ENCODE measurements around the gene SATB2.

Gene SATB2

DNA sequence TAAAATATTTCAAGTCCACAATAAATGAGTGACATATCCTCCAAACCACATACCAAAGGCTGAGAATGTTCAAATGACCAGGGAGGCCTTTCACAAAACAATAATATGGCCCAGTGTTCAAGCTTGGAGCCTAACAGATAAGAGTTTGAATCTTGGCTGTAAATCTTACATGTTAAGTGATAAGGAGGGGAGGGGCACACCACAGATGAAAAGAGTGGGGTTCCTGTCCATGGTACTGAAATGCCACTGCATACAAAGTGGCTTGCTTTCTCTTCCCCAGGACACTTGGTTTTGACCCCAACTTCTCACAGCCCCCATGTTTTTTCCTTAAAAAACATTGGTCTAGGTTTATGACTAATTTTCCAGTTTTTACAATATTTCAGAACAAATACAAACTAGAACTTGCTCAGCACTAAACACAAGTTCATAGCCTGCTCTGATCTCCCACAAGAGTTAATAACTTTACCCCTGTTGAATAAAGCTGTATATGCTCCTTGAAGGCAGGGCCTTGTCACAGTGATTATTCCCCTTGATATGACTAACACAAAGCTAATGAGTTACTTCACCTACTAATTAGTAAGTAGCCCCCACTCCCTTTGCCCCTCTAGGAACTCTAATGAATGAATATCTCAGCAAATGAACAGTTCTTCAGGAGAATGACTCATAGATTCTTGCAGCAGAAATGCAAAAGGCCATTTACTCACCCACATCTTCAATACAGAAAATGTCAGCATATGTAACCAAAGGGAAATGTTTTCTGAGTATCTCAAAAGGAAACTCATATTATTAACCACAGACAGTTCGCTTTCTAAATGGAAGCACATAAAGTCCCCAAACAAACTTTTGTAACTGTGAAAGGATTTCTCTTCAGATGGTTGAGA, 142.2 kb downstream of the SATB2 start:
- no peak for DNase-seq

DNA sequence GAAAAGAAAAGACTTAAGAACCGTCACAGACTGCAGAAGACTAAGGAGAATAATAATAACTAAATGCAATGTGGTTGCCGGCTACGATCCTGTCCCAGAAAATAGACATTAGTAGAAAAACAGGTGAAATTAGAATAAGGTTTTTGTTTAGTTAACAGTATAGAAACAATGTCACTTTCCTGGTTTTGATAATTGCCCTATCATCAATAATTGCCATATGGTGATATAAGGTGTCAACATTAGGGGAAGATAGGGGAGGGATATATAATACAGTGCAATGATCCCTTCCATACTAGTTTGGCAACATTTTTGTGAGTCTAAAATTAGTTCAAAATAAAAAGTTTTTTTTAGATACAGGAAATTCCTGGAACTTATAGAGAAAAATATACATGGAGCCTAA, 144.8 kb downstream of the SATB2 start:
- DNase-seq: no peak

DNA sequence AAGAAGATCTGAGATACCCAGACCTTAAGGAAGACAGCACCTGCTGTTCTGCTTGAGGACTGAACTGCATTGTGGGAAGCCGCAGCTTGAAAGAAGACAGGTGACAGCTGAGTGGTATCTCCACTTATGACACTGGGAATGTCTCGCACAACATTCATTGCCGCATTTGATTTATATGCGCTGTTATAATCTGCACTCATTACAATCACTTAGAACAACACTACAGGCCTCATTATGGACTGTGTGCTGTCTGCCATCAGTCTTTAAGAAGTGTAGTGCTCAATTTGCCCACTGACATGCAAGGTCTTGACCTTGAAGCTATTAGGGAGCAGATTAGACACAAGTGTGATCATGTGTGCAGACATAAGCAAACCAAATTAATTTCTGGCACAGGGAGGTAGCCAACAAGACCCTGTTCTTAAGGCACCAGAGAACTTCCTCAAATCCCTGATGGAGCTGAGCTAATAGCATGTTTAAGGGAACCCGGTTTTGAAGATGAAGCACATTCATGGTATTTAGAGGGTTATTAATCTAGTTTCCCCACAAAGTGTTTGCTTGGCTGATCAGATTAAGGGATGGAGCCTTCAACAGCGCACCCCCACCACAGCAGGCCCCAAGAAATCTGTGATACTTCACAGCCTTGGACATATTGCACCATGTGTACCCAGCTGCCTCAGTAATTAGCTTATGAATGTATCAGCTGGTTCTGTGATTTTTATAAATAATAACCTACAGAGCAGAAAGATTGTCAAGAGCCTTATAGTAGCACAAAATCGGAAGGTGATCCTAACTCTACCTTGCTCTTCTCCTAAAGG, 146.8 kb downstream of the SATB2 start:
- DNase-seq: peak; percentile 95

DNA sequence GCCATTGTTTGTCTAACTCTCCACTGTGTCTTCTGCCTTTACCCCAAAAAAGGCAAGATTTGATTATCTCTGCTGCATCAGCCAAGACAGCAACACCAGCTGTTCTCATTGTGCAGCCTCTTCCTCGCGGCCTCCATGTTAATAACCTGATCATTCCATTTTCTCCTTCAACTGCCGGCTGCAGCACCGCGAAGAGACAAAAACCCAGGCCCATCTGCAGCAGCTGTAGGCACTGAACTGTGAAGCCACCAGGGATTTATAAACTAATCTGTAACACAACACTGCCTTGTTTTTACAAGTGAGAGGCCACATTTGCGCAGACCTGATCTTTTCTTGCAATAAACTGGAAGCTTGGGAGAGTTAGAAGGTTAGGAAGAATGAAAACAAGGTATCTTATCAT, 147.8 kb downstream of the SATB2 start:
- peak; percentile 93 for DNase-seq

DNA sequence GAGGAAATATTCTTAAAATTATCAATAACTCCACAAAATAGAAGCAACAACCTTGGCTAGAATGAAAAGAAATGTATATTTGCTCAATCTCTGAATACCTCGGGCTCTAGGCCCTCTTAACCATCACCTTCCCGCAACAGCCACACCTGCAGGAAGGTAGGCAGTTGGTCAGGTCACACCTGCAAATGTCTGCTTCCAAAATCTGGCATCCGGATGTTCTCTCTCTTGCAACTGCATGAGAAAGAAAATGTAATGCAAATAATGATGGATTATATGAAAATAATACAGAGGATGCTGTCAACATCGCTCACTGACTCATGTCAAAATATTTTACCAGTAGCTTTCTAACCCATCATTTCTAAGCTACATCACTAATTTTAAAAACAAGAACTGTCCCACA, 148.3 kb downstream of the SATB2 start:
- DNase-seq: peak; percentile 68

DNA sequence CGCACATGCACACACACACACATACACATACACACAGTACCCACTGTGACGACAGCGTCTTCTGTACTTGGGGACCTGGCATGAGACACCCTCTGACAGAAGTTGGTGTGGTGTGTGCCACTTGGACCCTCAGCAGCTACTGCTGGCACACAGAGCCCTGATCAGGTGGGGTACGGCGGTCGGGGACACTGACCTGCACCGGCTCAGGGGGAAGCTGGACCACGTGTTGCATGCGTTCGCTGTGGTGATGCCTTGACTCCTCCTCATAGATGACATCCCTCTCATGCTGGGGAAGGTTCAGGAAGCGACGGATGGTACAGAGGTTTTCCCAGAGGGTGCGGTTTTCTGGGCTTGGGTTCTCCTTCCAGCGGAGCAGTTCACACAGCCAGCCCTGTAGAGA, 149.2 kb downstream of the SATB2 start:
- no peak for DNase-seq

DNA sequence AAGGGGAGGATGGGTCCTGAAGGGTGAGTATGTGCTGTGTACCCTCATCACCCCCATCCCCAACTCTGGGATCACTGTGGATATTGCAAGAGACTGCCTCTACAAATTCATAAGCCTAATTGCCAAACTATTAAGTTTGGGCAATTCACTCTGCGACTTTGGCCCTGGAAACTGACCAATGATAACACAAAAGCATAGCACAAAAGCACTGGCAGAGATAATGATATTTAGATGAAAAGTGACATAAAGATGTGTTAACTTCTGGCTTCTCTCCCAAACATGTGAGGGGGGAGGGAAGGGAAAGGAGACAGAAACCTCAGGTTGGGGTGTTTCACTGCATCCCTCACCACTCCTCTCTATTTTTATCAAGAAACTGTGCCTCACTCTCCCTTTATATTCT, 150.3 kb downstream of the SATB2 start:
- DNase-seq: no peak

DNA sequence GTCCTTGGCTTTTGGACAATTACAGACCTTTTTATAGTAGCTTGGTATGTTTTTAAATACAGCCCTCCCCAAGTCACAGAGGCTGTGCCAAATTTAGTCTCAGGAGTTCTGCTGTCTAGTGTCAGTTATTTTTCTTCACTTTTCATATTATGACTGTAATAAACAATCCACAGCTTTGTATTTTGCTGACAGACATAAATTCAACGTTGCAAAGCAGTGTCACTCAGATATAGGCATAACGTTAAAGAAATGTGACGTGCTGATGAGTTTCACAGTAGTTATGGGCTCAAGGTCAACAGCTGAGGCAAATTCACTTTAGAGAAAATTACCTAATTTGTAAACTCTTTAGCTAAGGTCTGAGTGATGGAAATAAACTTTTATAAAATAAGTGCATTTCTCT, 151.6 kb downstream of the SATB2 start:
- no peak for DNase-seq

DNA sequence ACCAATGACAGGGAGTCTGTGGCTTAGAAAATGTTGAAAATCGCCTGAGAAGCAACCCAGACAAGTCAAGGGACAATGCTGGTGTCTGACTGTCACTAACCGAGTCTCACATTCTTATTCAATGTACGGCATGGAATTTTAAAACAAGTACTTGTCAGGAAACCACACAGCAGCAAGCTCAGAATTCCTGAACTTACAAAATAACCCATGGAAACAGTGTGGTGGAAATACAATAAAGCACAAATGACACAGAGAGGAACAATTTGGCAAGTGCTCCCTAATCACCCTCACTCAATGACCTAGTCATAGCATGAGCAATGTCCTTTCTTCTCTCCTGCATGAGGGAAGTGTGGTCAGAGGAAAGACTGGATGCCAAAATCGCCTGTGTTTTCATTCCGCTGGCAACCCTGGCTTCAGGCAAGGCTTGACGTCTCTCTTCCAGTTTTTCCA, 154.0 kb downstream of the SATB2 start:
- no peak for DNase-seq

DNA sequence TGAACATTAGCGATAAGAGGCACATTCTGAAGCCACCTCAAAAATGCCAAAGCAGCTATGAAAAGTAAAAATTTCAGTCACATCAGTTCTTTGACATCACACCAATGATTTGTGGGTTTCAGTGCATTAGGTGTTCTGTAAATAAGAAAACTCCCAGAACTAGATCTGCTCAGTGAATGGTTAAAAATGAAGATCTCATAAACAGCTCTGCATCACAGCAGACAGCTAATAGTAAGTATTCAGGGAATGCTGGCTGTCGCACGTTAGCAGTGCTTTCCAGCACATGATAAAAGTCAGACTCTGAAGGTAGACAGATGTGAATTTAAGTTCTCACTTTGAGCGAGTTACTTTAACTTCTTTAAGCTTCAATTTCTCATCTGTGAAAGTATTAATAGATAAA, 154.9 kb downstream of the SATB2 start:
- no peak for DNase-seq

DNA sequence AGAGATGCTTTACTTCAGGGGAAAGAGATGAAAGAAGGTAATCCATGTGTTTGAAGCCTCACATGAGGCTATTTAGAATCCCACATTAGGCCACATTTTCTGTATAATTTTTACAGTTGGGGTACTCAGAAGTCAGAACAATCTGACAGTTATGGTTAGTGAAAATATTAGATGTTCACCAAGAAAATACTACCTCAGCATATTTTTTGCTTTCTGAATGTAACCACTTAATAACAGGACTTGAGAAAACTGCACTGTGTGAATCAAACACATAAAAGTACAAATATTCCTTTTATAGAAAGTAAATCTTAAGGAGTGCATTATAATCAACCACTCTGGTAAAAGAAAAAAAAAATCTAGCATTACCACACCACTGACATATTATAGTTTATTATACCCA, 169.3 kb downstream of the SATB2 start:
- DNase-seq: no peak

DNA sequence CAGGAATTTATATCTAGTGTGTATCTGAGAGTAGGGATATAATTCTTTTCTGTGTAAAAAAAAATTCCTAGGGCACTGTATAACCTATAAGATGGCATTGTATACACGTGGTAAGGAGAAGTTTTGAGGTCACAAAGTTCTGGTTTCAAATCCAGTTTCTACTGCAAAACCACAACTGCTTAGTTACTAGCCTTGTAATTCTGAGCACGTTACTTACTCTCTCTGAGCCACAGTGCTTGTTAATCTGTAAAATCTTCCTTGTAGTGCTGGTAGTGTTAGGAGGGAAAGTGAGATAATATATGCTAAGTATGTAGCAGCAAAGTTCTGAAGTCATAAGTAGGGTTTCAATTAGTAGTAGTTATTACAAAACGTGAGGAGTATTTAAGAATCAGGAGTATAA, 175.4 kb downstream of the SATB2 start:
- no peak for DNase-seq

DNA sequence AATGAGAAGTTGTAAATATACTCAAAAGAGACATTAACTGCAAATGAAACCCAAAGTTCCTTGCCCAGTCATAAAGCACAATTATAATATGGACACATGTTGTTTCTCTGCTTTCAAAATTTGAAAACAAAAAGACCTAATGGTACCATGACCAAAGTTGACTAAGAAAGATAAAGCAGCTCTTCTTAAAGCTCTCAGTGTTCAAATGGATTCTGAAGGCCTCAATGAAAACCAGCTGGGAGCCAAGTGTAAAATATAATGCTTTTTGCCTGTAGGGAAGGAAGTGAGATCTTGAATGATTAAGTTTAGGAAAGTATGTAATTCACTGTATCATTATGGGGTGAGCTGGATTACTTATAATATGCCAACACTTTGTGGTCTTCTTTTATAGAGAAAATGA, 178.6 kb downstream of the SATB2 start:
- DNase-seq: no peak

DNA sequence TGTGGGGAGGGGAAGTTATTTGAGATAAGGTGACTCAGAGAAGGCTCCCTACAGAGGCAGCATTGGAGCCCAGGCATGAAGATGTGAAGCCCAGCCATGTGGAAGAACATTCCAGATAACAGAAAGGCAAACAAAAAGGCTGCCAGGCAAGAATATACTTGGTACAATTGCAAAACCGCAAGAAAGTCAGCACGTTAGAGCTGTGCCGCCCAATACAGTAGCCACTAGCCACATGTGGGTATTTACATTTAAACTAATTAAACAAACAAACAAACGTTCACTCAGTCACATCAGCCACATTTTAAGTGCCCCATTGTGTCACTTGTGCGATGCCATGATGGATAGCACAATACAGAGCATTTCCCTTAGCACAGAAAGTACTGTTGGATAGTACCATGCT, 179.6 kb downstream of the SATB2 start:
- peak; percentile 17 for DNase-seq

DNA sequence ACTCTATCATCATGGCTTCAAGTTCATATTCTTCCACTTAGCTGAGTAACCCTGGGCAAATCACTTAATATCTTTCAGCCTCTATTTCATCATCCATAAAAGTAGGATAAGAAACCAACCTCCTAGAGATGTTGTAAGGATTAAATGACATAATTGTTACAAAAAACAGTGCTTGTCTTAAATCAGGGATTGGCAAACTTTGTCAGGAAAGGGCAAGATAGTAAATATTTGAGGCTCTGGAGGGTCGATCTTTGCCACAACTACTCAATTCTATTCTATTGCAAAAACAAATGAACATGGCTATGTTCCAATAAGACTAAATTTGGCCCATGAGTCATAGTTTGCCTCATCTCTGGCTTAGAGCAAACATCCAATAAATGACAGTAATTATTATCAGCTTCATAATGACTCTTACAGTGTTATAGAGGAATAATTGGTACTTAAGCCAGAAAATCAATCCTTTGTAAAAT, 184.7 kb downstream of the SATB2 start:
- DNase-seq: peak; percentile 75

DNA sequence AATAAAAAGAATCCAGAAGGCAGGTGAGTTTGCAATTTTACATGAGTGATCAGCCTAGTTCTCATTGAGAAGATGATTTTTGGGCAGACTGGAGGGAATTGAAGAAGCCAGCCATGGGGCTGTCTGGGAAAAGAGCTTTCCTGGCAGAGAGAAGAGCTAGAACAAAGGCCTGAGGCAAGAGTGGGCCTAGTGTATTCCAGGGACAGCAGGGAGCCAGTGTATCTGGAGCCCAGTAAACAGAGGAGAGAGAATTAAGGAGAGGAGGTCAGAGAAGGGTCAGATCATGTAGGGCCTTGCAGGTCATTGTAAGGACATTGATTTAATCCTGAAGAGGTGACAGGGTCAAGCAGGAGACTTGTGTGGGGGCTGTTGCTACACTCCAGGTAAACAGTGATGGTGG, 195.8 kb downstream of the SATB2 start:
- DNase-seq: peak; percentile 8

DNA sequence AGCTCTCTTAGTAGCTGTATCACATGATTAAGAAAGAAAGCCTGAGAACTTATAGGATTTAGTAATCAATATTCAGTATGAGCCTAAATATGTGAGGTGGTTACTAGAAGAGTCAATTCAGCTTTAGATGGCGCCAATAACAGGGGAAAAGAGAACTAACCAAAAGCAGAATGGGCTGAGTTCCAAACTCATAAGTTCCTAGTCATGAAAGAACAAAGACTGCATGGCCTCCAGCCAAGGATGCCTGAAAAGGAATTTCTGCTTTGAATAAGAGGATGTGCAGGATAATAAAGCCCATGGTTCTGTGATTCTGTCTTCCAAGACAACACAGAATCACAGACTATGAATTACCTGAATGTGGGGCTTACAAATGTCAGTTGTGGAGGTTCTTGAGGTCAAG, 196.5 kb downstream of the SATB2 start:
- DNase-seq: peak; percentile 80

DNA sequence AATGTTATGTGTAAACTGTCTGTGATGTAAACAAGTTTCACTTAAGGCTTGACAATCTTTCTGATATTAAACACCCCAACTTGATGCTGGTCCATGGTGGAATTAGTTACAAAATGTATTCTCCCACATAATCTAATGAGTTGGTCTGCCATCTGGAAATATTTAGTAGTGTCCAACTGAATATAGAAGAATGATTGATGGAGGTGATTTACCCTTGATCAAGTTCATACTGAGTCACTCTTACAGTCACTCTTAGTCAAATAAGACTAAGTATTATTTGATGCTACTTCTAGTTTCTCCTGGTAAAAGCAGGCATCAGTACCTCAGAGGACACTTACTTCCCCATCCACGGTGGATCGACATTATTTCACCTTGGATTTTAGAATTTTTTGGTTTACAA, 198.1 kb downstream of the SATB2 start:
- no peak for DNase-seq

DNA sequence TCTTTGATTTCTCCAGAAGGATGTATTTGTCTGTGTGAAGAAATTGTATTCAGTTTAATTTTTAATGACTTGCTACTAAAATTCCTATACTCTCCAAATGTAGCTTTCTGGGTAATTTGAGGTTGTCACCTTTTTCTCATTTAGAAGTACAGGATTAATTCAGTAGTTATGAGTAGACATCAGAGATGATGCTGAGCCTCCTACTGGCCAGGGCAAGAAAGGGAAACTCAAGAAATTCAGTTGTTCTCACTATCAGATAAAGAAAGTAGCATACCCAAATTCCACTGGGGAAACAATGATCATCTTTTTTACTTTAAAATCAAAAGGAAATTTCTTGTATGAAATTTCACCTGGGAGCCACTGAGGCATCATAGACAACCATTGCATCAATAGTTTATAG, 199.4 kb downstream of the SATB2 start:
- DNase-seq: no peak

DNA sequence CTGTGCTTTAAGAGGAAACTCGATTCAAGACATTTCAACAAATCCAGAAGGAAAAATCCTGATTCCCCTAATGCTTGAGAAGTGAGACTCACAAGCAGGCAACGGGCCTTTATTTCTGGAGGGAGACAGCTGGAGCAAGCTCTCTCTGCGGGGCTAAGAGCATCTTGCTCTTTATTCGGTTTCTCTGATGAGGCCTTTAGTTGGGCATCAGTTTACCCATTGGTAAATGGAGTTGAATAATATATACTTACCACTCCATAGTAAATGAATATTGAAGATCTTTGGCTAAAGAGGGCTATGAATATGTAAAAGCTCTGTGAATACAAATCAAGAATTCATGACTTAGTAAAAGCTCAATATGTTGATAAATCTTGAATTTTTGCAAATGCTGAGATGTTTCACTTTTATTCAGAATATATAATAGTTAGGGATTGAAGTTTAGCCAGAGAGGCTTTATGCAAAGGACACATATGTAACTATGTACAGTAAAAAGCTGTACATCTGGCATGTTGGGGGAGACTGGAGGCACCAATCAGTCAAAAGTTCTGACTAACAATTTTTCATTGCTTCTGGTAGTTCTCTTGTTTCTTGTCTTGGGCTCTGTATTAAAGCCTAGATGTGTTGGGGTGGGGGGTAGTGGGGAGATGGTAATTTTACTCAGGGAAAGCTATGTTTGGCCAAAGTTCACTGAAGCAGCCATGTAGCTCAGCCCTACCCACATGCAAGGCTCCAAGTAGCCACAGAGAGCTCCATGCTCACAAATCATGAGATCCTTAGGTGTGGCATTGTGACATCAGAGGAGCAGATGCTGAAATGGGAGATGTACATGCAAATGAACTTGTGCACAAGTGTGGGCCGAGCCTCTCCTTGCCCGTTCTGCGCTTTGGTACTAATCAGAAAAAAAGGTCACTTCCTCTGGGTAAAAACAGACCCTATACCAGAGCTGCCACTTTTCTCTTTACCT, 200.2 kb downstream of the SATB2 start:
- no peak for DNase-seq

DNA sequence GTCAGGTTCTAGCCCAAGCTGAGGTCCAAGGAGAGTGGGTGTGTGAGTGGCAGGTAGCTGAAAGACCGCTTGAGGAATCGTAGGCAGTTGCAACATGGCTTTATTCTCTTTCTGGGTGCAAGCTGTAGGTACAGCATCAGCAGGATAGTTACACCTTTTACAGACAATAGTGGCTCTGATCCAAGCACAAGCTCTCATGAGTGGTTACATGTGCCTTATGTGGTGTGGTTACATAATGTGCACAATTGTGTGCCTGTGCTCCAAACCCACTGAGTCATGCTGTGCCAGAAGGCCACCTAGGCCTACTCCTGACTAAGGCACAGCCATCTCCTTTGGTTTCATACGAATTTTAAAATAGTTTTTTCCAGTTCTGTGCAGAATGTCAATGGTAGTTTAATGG, 227.6 kb downstream of the SATB2 start:
- no peak for DNase-seq

DNA sequence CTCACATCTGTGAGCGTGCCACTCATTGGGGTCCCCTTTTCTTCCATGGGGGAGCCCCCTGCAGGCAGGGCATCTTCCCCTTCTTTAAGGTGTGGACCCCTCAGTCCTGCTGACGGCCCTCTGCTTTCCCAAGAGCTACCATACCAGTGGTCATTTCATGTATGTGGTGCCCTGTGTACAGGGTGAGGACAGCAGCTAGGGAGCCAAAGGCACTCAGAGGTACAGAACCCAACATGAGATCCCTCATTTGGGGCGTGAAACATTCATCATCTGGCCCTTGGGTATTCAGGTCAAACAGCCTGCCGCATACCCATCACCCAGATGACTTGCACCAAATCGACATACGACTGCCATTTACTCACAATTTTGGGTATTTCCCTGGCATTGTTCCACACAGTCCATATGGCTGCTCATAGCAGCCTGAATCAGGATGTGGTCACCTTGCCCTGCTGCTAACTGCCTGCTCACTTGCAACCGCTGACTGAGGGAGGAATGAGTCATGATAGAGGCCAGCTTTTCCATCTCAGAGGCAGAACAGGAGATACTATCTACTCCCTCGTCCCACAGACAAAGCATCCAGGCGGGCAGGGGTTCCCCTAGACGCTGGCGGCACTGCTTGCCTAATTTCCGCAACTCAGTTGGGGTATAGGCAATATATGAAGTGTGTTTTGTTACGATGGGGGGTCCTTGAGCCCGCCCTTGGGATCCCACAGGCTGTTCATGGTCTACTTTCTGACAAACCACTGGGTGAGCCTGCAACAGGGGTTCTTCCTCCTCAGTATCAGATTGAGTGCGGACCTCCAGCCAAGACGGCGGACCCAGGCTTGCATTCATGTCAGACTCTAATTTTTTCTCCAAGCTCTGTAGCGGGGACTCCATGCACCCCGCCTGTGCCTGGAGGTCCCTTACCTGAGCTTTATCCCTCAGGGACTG, 228.6 kb downstream of the SATB2 start:
- peak; percentile 3 for DNase-seq
